COLO668 (cell line): ENCODE measurements around the gene METTL5.
A peak's percentile ranks its signal among the peaks of the same experiment; 100 is the strongest.
"Not testable (repeated sequence)": the region's sequence is repeated elsewhere in the genome, so short reads cannot be mapped to it uniquely, and the experiment has no call there.

Experiments used
- DNase-seq: peaks from one replicate; lab custom pipeline; 2025; ENCODE audit not compliant: unreplicated experiment; lab: John Stamatoyannopoulos, UW

Gene METTL5

GRCh38 chr2:169824373-169825333 is at the start of gene METTL5:
Gene METTL5, minus strand, starts transcription at chr2:169824905. Its CDS starts 308 bp downstream, at chr2:169824597.
- peak; percentile 89 for DNase-seq

GRCh38 chr2:169871994-169872393 is 47.3 kb upstream of the METTL5 start:
- DNase-seq = no peak

- DNase-seq = not testable (repeated sequence)
Measured at GRCh38 chr2:169871369-169871768, 46.7 kb upstream of the METTL5 start.

GRCh38 chr2:169868951-169869350 is 44.2 kb upstream of the METTL5 start:
- DNase-seq = no peak

- DNase-seq = no peak
Measured at GRCh38 chr2:169867579-169867978, 42.9 kb upstream of the METTL5 start.

GRCh38 chr2:169866230-169866629 is 41.5 kb upstream of the METTL5 start:
- DNase-seq = not testable (repeated sequence)

GRCh38 chr2:169865492-169865891 is 40.8 kb upstream of the METTL5 start:
- no peak for DNase-seq

- DNase-seq = no peak
Measured at GRCh38 chr2:169862816-169863215, 38.1 kb upstream of the METTL5 start.

GRCh38 chr2:169860149-169860548 is 35.4 kb upstream of the METTL5 start:
- DNase-seq = no peak

- DNase-seq = no peak
Measured at GRCh38 chr2:169859423-169859822, 34.7 kb upstream of the METTL5 start.

- DNase-seq = not testable (repeated sequence)
Measured at GRCh38 chr2:169855281-169856258, 30.9 kb upstream of the METTL5 start.

GRCh38 chr2:169853041-169853668 is 28.4 kb upstream of the METTL5 start:
- DNase-seq = no peak

- DNase-seq = peak; percentile 6
Measured at GRCh38 chr2:169849710-169850109, 25.0 kb upstream of the METTL5 start.

GRCh38 chr2:169848959-169849693 is 24.4 kb upstream of the METTL5 start:
- peak; percentile 55 for DNase-seq

GRCh38 chr2:169845016-169845415 is 20.3 kb upstream of the METTL5 start:
- no peak for DNase-seq

- not testable (repeated sequence) for DNase-seq
Measured at GRCh38 chr2:169841625-169842024, 16.9 kb upstream of the METTL5 start.

- no peak for DNase-seq
Measured at GRCh38 chr2:169840747-169841142, 16.0 kb upstream of the METTL5 start.

- DNase-seq = no peak
Measured at GRCh38 chr2:169839954-169840746, 15.4 kb upstream of the METTL5 start.

- DNase-seq = no peak
Measured at GRCh38 chr2:169838743-169839489, 14.2 kb upstream of the METTL5 start.
